Upper lobe of left lung (tissue), 4 donors: ENCODE data around the gene PCGF3.

Experiments used
- CTCF ChIP-seq, 6 experiments: fragments of 450-650 bp in 4 of 6; fragments of 200-600 bp in 2 of 6; sonication (generic) in 2 of 6; IDR thresholded peaks; one replicate each; pipeline ENCODE4 v1.5.1; 2016 to 2019; ENCODE audit warnings: antibody characterized with exemption in 6 of 6
- EP300 ChIP-seq, 4 donors: sonication (generic); formaldehyde crosslinking; IDR thresholded peaks; one replicate each; pipeline ENCODE4 v1.5.1; 2017; ENCODE audit warnings: antibody characterized with exemption in 4 of 4, control low read depth in 2 of 4
- POLR2AphosphoS5 ChIP-seq, 2 donors: sonication (generic); formaldehyde crosslinking; IDR thresholded peaks; one replicate each; pipeline ENCODE4 v1.5.1; 2017; ENCODE audit warnings: antibody characterized with exemption in 2 of 2

DNA sequence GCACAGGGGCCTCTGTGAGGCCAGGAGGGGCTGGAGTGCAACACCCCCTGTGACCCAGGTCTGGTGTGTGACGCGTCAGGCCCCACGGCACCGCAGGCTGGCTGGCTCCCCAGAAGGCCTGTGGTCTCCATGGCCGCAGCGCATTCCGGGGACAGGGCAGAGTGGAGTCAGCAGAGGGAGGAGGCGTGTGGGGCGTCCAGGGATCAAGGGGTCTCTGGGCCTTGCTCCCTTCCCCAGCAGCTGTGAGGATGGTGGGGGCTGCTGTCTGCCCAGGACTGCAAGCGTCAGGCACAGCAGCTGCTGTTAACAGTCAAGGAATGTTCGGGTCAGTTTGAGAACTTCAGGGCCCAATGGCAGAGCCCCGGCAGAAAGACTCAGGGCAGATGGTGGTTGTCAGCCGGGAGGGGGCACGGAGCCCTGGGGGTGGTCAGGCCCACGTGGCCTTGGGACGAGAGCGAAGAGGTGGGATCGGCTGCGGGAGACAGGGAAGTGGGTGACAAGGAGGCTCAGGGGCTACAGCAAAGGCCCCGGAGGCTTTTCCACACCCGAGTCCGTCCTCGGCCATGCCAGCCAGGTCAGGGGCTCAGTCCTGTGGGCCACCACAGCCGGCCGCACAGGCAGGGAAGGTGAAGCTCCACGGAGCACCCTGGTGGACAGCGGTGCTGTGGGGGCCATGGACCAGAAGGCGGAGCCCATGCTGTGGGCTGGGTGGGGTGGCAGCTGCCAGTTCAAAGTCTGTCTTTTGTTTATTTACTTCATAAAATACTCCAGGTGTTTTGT is 18.3 kb downstream of the PCGF3 start:
- TF ChIP-seq CTCF (IDR thresholded peaks at IDR 0.05) = no peak
- TF ChIP-seq EP300 (IDR thresholded peaks at IDR 0.05) = no peak
- TF ChIP-seq POLR2AphosphoS5 (IDR thresholded peaks at IDR 0.05) = no peak
